GM20000 (cell line): Measurements from ENCODE around the gene KCNH2.

Source experiments
- DNase-seq: peaks from one replicate; pipeline ENCODE4 v3.0.0; 2012; ENCODE audit warnings: low spot score
- TF ChIP-seq, protein P1 (sequence below): IDR thresholded peaks from 2 replicates; pipeline ENCODE4 v1.5.1; 2012; ENCODE audit warnings: mild to moderate bottlenecking, control low read depth; ENCODE audit errors: extremely low read depth, missing control alignments

KCNH2 gene

GRCh38 chr7:150959081-150959480 is 19.0 kb downstream of the KCNH2 start:
- DNase-seq: no peak
- TF ChIP-seq, protein P1, sequence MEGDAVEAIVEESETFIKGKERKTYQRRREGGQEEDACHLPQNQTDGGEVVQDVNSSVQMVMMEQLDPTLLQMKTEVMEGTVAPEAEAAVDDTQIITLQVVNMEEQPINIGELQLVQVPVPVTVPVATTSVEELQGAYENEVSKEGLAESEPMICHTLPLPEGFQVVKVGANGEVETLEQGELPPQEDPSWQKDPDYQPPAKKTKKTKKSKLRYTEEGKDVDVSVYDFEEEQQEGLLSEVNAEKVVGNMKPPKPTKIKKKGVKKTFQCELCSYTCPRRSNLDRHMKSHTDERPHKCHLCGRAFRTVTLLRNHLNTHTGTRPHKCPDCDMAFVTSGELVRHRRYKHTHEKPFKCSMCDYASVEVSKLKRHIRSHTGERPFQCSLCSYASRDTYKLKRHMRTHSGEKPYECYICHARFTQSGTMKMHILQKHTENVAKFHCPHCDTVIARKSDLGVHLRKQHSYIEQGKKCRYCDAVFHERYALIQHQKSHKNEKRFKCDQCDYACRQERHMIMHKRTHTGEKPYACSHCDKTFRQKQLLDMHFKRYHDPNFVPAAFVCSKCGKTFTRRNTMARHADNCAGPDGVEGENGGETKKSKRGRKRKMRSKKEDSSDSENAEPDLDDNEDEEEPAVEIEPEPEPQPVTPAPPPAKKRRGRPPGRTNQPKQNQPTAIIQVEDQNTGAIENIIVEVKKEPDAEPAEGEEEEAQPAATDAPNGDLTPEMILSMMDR: no peak

DNA sequence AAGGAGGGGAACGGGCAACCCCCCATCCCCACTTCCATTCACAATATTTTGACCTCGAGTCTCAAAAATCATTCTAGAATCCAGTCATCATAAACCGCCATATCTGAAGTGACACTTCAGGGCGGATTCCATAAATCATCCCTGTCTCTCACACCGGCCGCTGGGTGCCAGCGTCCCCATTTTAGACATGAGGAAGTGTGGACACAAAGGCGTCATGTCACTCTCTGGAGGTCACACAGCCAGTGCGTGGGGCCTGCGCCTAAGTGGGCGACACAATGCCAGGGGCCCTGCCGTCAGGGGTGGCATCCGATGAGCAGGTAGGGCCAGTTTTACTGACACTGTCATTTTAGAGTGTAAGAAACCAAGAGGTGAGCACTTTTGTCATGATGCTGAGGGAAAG is 19.5 kb downstream of the KCNH2 start:
- TF ChIP-seq, protein P1: no peak

GRCh38 chr7:150958062-150958552 is 20.0 kb downstream of the KCNH2 start:
- TF ChIP-seq, protein P1: no peak
- no peak for DNase-seq

More for the DNA sequence above, 19.5 kb downstream of the KCNH2 start:
- no peak for DNase-seq

GRCh38 chr7:150957133-150958020 is 20.7 kb downstream of the KCNH2 start:
- TF ChIP-seq, protein P1: no peak
- DNase-seq: no peak

GRCh38 chr7:150956395-150957132 is 21.6 kb downstream of the KCNH2 start:
- no peak for DNase-seq
- TF ChIP-seq, protein P1: no peak

- no peak for DNase-seq
- TF ChIP-seq, protein P1: no peak
Observed at GRCh38 chr7:150955519-150956394, 22.4 kb downstream of the KCNH2 start.
